Adipose tissue (tissue), 3 donors: Measurements from ENCODE around the gene CDH4. TPM values are rescaled to one million over a fixed set of nuclear protein-coding genes. Genes with fewer than 3 reads are reported as not detected.
"Not testable (repeated sequence)": the region's sequence is repeated elsewhere in the genome, so short reads cannot be mapped to it uniquely, and the experiment has no call there.

ENCODE experiments used
- H3K27ac ChIP-seq: one replicate; pipeline ENCODE4 v1.5.1; 2013; ENCODE audit warnings: low read depth, low read length
- WGBS, 3 donors: extraction: QIAGEN DNeasy Blood & Tissue Kit; methylation state at CpG; one replicate each; pipeline ENCODE4 v1.1.7; 2013; 5-methylcytosine and 5-hydroxymethylcytosine counted together
- polyA plus RNA-seq, 3 donors: library from polyadenylated mRNA; stranded (reverse); fragments of 200-250 nt; gene quantifications; one replicate each; pipeline ENCODE4 v1.2.3, GENCODE V29; 2013
- donor health status: healthy with polysubstance abuse.
- donor health status: Bipolar disorder and iron deficiency.
- donor health status: healthy.

Gene CDH4
- polyA plus RNA-seq, 3 donors = 0.04 to 0.11 (median 0.05) TPM

DNA sequence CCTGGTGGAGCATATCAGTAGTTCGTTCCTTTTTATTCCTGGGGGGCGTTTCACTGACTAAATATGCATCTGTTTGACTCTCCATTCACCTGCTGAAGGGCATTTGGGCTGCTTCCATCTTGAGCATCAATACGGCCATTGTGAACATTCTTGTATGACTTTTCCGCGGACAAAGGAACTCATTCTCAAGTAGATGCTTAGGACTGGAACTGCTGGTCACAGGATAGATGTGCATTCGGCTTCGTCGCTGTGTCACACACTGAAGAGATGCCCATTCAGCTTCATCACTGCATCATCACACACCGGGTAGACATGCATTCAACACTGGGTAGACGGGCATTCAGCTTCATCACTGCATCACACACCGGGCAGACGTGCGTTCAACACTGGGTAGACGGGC, 718.3 kb downstream of the CDH4 start:
- H3K27ac ChIP-seq = no peak overlapping the region
- WGBS, 3 donors = 95 to 97% (median 96%) methylated on average over 14 of the region's 14 CpGs

DNA sequence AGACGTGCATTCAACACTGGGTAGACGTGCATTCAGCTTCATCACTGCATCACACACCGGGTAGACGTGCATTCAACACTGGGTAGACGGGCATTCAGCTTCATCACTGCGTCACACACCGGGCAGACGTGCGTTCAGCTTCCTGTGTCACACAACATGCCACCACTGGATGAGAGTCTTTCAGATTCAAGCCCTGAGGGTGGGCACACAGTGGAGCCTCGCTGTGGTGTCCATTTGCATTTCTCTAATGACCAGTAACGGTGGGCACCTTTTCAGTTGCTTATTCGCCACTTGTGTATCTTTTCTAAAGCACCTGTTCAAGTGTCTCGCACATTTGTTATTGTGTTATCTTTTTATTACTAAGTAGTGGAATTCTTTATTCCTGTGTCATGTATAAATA, 719.5 kb downstream of the CDH4 start:
- 95 to 98% (median 97%) methylated on average over 11 to 12 of the region's 13 CpGs for WGBS, 3 donors
- H3K27ac ChIP-seq = not testable (repeated sequence)

GRCh38 chr20:61972636-61973508, 720.8 kb downstream of the CDH4 start:
- no peak overlapping the region for H3K27ac ChIP-seq
- 93 to 94% (median 94%) methylated on average over 27 of the region's 27 CpGs for WGBS, 3 donors

- H3K27ac ChIP-seq = no peak overlapping the region
- 91 to 97% (median 96%) methylated on average over 25 of the region's 25 CpGs for WGBS, 3 donors
Observed at GRCh38 chr20:61973515-61974356, 721.7 kb downstream of the CDH4 start.

GRCh38 chr20:61974357-61974665, 722.2 kb downstream of the CDH4 start:
- H3K27ac ChIP-seq = no peak overlapping the region
- WGBS, 3 donors = 95 to 98% (median 95%) methylated on average over 14 of the region's 14 CpGs

GRCh38 chr20:61975407-61976129, 723.5 kb downstream of the CDH4 start:
- no peak overlapping the region for H3K27ac ChIP-seq
- WGBS, 3 donors = 84 to 90% (median 84%) methylated on average over 11 of the region's 11 CpGs

DNA sequence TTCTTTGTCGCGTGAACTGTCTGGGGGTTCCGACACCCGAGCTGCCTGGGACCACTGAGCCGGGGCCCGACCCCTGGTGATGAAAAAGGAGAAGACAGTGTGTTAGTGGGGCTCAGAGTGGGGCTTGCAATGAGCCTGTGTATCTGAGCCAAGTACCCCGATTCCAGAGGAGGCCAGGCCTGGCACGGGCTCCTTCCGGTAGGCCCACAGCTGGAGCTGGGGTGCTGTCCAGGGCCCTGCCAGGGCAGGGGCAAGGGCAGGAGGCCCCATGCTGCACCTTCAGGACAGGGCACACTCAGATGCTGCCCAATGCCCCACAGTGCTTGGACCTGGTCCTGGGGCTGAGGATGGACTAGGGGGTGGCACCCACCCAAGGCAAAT, 724.2 kb downstream of the CDH4 start:
- 91 to 95% (median 92%) methylated on average over 9 of the region's 9 CpGs for WGBS, 3 donors
- no peak overlapping the region for H3K27ac ChIP-seq

DNA sequence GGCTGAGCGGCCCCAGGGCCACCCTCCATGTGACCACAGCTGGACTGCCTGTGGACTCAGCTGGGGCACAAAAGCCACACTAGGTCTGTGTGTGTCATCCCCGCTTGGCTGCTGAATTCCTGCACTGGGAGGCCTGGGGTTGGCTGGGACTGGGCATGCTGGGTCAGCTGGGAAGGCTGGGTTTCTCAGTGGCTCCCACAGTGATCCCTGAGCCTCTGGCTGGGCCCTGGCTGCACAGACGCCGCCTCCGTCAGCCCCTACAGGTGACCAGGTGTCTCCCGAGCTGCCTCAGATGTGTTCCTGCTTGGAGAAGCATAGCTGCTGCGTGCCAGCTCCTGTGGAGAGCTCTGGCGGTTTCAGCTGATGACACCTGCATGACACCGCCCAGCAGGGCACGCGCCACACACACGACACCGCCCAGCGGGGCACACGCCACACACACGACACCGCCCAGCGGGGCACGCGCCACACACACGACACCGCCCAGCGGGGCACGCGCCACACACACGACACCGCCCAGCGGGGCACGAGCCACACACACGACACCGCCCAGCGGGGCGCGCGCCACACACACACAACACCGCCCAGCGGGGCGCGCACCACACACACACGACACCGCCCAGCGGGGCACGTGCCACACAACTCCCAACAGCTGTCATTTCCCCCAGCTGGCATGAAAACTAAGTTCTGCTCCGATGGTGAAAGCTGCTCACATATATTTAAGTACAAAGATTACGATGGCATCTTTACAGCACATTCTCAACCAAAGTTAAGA, 724.8 kb downstream of the CDH4 start:
- H3K27ac ChIP-seq = no peak overlapping the region
- WGBS, 3 donors = 96 to 98% (median 97%) methylated on average over 43 to 45 of the region's 45 CpGs

- no peak overlapping the region for H3K27ac ChIP-seq
- WGBS, 3 donors = 91 to 97% (median 95%) methylated on average over 10 of the region's 10 CpGs
Observed at GRCh38 chr20:61977419-61977786, 725.3 kb downstream of the CDH4 start.

GRCh38 chr20:61978491-61978890, 726.4 kb downstream of the CDH4 start:
- 97 to 98% (median 97%) methylated on average over 20 of the region's 20 CpGs for WGBS, 3 donors
- H3K27ac ChIP-seq = no peak overlapping the region

GRCh38 chr20:61979090-61979489, 727.0 kb downstream of the CDH4 start:
- H3K27ac ChIP-seq = no peak overlapping the region
- 95 to 98% (median 97%) methylated on average over 12 of the region's 12 CpGs for WGBS, 3 donors

DNA sequence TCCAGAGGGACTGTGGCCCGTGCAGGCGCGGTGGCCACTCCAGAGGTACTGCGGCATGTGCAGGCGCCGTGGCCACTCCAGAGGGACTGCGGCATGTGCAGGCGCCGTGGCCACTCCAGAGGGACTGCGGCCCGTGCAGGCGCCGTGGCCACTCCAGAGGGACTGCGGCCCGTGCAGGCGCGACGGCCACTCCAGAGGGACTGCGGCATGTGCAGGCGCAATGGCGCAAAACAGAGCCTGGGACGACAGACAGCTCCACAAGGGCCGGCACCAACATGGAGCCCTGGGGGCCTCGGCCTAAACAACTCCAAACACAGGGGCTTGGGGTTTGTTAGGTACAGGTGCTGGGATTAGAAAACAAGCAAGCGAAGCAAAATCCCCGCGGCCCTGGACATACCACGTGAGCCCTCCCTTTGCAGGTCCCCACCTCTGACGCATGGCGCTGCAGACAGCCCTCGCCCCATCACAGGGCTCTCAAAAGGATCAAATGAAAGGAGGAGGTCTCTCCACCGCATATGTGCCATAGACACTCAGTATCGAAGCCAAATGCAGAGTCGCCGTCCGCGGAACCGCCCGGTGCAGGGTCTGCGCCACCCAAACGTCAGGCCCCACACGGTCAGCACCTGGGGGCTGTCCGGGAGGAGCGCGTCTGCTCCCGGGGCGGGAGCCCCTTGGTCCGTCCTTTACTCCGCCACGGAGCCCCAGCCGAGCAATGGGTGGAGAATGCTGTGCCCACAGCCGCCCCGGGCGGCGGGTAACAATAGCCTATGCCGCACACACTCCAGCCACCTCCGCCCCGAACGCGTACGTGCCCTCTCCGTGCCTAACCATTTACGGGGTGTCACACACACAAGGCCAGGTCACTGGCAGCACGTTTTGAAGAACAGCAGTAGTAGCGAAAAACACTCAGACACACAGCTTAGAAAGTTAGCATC, 727.9 kb downstream of the CDH4 start:
- WGBS, 3 donors = 95 to 97% (median 96%) methylated on average over 65 of the region's 65 CpGs
- no peak overlapping the region for H3K27ac ChIP-seq

- WGBS, 3 donors = 70 to 80% (median 77%) methylated on average over 22 of the region's 22 CpGs
- no peak overlapping the region for H3K27ac ChIP-seq
Observed at GRCh38 chr20:61980647-61981583, 728.9 kb downstream of the CDH4 start.

GRCh38 chr20:61981691-61982090, 729.6 kb downstream of the CDH4 start:
- H3K27ac ChIP-seq = not testable (repeated sequence)
- WGBS, 3 donors = 79 to 81% (median 80%) methylated on average over 11 of the region's 11 CpGs

DNA sequence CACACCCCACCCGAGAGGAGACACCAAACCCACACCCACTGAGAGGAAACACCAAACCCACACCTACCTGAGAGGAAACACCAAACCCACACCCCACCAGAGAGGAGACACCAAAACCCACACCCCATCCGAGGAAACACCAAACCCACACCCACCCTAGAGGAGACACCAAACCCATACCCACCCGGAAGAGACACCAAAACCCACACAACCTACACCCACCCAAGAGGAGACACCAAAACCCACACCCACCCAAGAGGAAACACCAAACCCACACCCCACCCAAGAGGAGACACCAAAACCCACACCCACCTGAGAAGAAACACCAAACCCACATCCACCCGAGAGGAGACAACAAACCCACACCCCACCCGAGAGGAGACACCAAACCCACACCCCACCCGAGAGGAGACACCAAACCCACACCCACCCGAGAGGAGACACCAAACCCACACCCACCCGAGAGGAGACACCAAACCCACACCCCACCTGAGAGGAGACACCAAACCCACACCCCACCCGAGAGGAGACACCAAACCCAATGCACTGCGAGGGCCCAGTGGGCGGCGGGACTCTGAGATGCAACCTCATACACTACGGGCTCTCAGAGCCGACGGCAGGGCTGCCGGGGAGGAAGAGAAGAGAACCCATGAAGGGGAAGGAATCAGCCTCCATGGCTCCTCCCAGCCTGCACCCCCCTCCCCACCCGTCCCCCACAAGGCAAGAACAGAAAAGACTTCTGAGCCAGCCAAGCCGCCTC, 730.3 kb downstream of the CDH4 start:
- WGBS, 3 donors = 80 to 84% (median 84%) methylated on average over 18 of the region's 18 CpGs
- H3K27ac ChIP-seq = no peak overlapping the region

- H3K27ac ChIP-seq = no peak overlapping the region
- WGBS, 3 donors = 92 to 96% (median 94%) methylated on average over 11 of the region's 11 CpGs
Observed at GRCh38 chr20:61982951-61983315, 730.9 kb downstream of the CDH4 start.
